Hematopoietic multipotent progenitor cell treated with erythropoietin and hydrocortisone succinate and interleukin-3 and kit ligand, for 8 days (in vitro differentiated cells): ENCODE data around the gene MCC.

Experiments used
- DNase-seq: peaks from one replicate; pipeline ENCODE4 v3.0.0-alpha.2; 2015

Gene MCC

GRCh38 chr5:113240951-113241726 lies 247.1 kb downstream of the MCC start:
- DNase-seq = no peak

- no peak for DNase-seq
These were observed 248.2 kb downstream of the MCC start for GRCh38 chr5:113240032-113240431.

- DNase-seq = no peak
These were observed 250.4 kb downstream of the MCC start for GRCh38 chr5:113237893-113238292.

- no peak for DNase-seq
These were observed 251.5 kb downstream of the MCC start for GRCh38 chr5:113236536-113237288.

- no peak for DNase-seq
These were observed 252.4 kb downstream of the MCC start for GRCh38 chr5:113235884-113236283.

GRCh38 chr5:113234546-113234945 lies 253.7 kb downstream of the MCC start:
- no peak for DNase-seq

GRCh38 chr5:113233606-113234005 lies 254.6 kb downstream of the MCC start:
- no peak for DNase-seq

GRCh38 chr5:113232667-113233066 lies 255.6 kb downstream of the MCC start:
- DNase-seq = no peak

GRCh38 chr5:113232221-113232620 lies 256.0 kb downstream of the MCC start:
- DNase-seq = no peak

- DNase-seq = no peak
These were observed 256.6 kb downstream of the MCC start for GRCh38 chr5:113231653-113232000.

- no peak for DNase-seq
These were observed 257.3 kb downstream of the MCC start for GRCh38 chr5:113230711-113231652.

GRCh38 chr5:113227798-113228197 lies 260.5 kb downstream of the MCC start:
- DNase-seq = no peak

GRCh38 chr5:113226116-113226736 lies 262.0 kb downstream of the MCC start:
- no peak for DNase-seq

GRCh38 chr5:113225259-113225658 lies 263.0 kb downstream of the MCC start:
- no peak for DNase-seq

GRCh38 chr5:113224605-113225065 lies 263.6 kb downstream of the MCC start:
- no peak for DNase-seq

- DNase-seq = no peak
These were observed 264.2 kb downstream of the MCC start for GRCh38 chr5:113223831-113224604.

- no peak for DNase-seq
These were observed 264.9 kb downstream of the MCC start for GRCh38 chr5:113223315-113223714.

- no peak for DNase-seq
These were observed 266.7 kb downstream of the MCC start for GRCh38 chr5:113221294-113222176.

GRCh38 chr5:113219695-113220094 lies 268.6 kb downstream of the MCC start:
- no peak for DNase-seq

- DNase-seq = no peak
These were observed 269.2 kb downstream of the MCC start for GRCh38 chr5:113218906-113219517.
